ENCODE measurements around the gene FRMD1.

- TF ChIP-seq CTCF (IDR thresholded peaks at IDR 0.05; ENCODE audit: borderline replicate concordance, extremely low read depth, low read length, poor library complexity, severe bottlenecking) (no peak), EZH2 (IDR thresholded peaks at IDR 0.05; ENCODE audit: borderline replicate concordance, low read depth, low read length, severe bottlenecking) (no peak)
Measured at GRCh38 chr6:168041928-168042327, 37.1 kb downstream of the FRMD1 start.
